Keratinocyte (primary cell): ENCODE data around the gene DCN. TPM values are rescaled to one million over a fixed set of nuclear protein-coding genes. Genes with fewer than 3 reads are reported as not detected.

ENCODE experiments used
- DNase-seq: peaks from one replicate; pipeline ENCODE4 v3.0.0-alpha.2; 2011; ENCODE audit warnings: low read depth, missing footprints, low spot score
- FAIRE-seq: peaks from 2 replicates; lab custom pipeline; 2011; peaks lifted over from hg19 to GRCh38; lab: Jason Lieb, UNC
- H2AFZ ChIP-seq: 2 replicates; pipeline ENCODE4 v1.6.0; 2012; ENCODE audit warnings: low read length, control low read depth, inconsistent platforms; ENCODE audit not compliant: control insufficient read depth
- H3K27ac ChIP-seq: 2 replicates; pipeline ENCODE4 v1.5.1; 2011; ENCODE audit warnings: low read length; ENCODE audit not compliant: control insufficient read depth, insufficient read depth
- H3K27me3 ChIP-seq: 3 replicates; pipeline ENCODE4 v1.6.0; 2011; ENCODE audit warnings: low read length; ENCODE audit not compliant: control insufficient read depth, insufficient read depth; ENCODE audit errors: extremely low read depth
- H3K36me3 ChIP-seq, 2 experiments: 2 replicates in 1 of 2; 3 replicates in 1 of 2; pipeline ENCODE4 v1.5.1; 2011; ENCODE audit warnings: low read length in 2 of 2, mild to moderate bottlenecking in 1 of 2; ENCODE audit not compliant: control insufficient read depth in 2 of 2, insufficient read depth in 2 of 2; ENCODE audit errors: extremely low read depth in 1 of 2
- H3K4me1 ChIP-seq: 3 replicates; pipeline ENCODE4 v1.5.1; 2011; ENCODE audit warnings: low read length; ENCODE audit not compliant: control insufficient read depth, insufficient read depth; ENCODE audit errors: extremely low read depth
- H3K4me2 ChIP-seq: 3 replicates; pipeline ENCODE4 v1.6.0; 2011; ENCODE audit warnings: low read depth, low read length; ENCODE audit not compliant: control insufficient read depth, insufficient read depth; ENCODE audit errors: extremely low read depth
- H3K4me3 ChIP-seq, 3 experiments: fragments of 200-600 bp in 1 of 3; sonication (generic) in 1 of 3; 2 replicates in 2 of 3; 3 replicates in 1 of 3; pipeline ENCODE4 v1.5.1; 2011 to 2016; ENCODE audit warnings: low read length in 3 of 3, mild to moderate bottlenecking in 3 of 3, control low read depth in 2 of 3, inconsistent platforms in 1 of 3, low read depth in 1 of 3, mixed read lengths in 1 of 3, mixed run types in 1 of 3, moderate library complexity in 1 of 3; ENCODE audit not compliant: control insufficient read depth in 2 of 3, insufficient read depth in 2 of 3; ENCODE audit errors: extremely low read depth in 1 of 3
- H3K79me2 ChIP-seq: 2 replicates; pipeline ENCODE4 v1.6.0; 2012; ENCODE audit warnings: low read length; ENCODE audit not compliant: control insufficient read depth, insufficient read depth
- H3K9ac ChIP-seq: 3 replicates; pipeline ENCODE4 v1.6.0; 2011; ENCODE audit warnings: low read length; ENCODE audit not compliant: control insufficient read depth, insufficient read depth; ENCODE audit errors: extremely low read depth
- H3K9me1 ChIP-seq: 3 replicates; pipeline ENCODE4 v1.6.0; 2011; ENCODE audit warnings: low read length; ENCODE audit not compliant: control insufficient read depth, insufficient read depth; ENCODE audit errors: extremely low read depth
- H3K9me3 ChIP-seq: 2 replicates; pipeline ENCODE4 v1.5.1; 2012; ENCODE audit warnings: low read depth, low read length; ENCODE audit not compliant: control insufficient read depth
- H4K20me1 ChIP-seq: 3 replicates; pipeline ENCODE4 v1.6.0; 2011; ENCODE audit warnings: low read length; ENCODE audit not compliant: control insufficient read depth, insufficient read depth; ENCODE audit errors: extremely low read depth
- EZH2 ChIP-seq: IDR thresholded peaks from one replicate; pipeline ENCODE4 v1.6.1; 2012; ENCODE audit warnings: inconsistent platforms, mild to moderate bottlenecking, low read length, moderate library complexity
- dilution Hi-C: fragments of 300-500 bp; cut with MboI; formaldehyde crosslinking; loops from one replicate; pipeline ENCODE4 v1.7.0; 2020; ENCODE audit warnings: low sequenced_read_pairs; ENCODE audit not compliant: extremely low pct_ligation_motif_present
- polyA plus RNA-seq, 5 experiments: library from polyadenylated mRNA; depleted of rRNA in 3 of 5; stranded (reverse) in 3 of 5; stranded (forward) in 1 of 5; unstranded in 1 of 5; fragments of >200 nt; gene quantifications; 1 replicate in 1 of 5; 2 replicates in 3 of 5; 3 replicates in 1 of 5; pipeline versions ENCODE4 v1.2.1 to v1.2.3, GENCODE V29; 2011 to 2012; ENCODE audit warnings: missing spikeins in 2 of 5, low read depth in 1 of 5, low replicate concordance in 1 of 5
- TF ChIP-seq, protein P1 (sequence below), 3 experiments: IDR thresholded peaks in 1 of 3; conservative IDR thresholded peaks in 1 of 3; optimal IDR thresholded peaks in 1 of 3; 2 replicates in 2 of 3; 3 replicates in 1 of 3; pipeline versions ENCODE3 to v1.5.1; 2011; ENCODE audit warnings: low read length in 3 of 3, mild to moderate bottlenecking in 3 of 3, moderate library complexity in 2 of 3, control low read depth in 1 of 3, inconsistent platforms in 1 of 3; ENCODE audit not compliant: insufficient read depth in 2 of 3; ENCODE audit errors: extremely low read depth in 1 of 3

The DCN gene
- polyA plus RNA-seq, 1 donor (not counting 4 experiments of a cell fraction or from before 2014, with no cell fraction given): 2.5 TPM

DNA sequence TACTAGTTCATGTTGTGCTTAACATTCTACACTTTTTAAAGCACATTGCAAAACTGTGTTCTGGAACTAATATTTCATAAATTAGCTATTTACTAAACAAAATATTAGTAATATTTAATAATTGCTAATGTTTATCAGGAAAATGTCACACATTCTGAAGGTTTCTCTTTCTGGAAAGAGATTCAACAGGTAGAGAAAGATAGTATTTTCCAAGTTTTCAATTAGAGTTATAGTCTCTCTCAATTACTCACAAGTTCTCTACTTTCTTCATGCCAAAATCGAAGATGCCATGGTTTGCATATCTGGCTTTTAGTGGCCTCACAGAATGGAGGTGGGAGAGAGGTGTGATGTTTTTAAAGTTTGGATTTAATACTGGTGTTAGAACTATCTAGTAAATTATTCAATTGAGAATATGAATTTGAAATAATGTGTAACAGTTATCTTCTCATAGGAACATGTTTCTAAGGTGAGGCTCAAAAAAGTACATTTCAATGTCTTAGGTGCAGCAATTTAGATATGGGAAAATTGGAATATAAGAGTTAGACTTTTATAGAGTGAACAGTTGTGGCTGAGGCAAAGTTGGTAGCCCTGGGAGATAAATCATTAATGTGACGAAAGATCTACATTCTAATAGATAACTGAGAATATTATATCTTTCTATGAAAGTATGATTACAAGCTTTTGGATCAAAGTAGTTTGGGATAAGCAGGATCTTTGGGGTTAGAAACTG is 72.9 kb downstream of the DCN start:
- H3K4me3 ChIP-seq: no peak overlapping the region
- H3K9me1 ChIP-seq: no peaks in the 10 kb centered on the region
- no peaks in the 10 kb centered on the region for H3K9me3 ChIP-seq
- H3K9ac ChIP-seq: no peak overlapping the region
- dilution Hi-C loops: no loop called here
- DNase-seq (no peak), FAIRE-seq (no peak)
- H3K27ac ChIP-seq: no peak overlapping the region
- no peak for TF ChIP-seq EZH2
- TF ChIP-seq, protein P1, sequence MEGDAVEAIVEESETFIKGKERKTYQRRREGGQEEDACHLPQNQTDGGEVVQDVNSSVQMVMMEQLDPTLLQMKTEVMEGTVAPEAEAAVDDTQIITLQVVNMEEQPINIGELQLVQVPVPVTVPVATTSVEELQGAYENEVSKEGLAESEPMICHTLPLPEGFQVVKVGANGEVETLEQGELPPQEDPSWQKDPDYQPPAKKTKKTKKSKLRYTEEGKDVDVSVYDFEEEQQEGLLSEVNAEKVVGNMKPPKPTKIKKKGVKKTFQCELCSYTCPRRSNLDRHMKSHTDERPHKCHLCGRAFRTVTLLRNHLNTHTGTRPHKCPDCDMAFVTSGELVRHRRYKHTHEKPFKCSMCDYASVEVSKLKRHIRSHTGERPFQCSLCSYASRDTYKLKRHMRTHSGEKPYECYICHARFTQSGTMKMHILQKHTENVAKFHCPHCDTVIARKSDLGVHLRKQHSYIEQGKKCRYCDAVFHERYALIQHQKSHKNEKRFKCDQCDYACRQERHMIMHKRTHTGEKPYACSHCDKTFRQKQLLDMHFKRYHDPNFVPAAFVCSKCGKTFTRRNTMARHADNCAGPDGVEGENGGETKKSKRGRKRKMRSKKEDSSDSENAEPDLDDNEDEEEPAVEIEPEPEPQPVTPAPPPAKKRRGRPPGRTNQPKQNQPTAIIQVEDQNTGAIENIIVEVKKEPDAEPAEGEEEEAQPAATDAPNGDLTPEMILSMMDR (optimal IDR thresholded peaks at IDR 0.05 in 1 of 3, IDR thresholded peaks at IDR 0.05 in 1 of 3, conservative IDR thresholded peaks at IDR 0.05 in 1 of 3; ENCODE audit: extremely low read depth in 1 of 3, insufficient read depth in 2 of 3, low read length in 3 of 3): no peak
- H3K4me2 ChIP-seq: no peak overlapping the region
- H2AFZ ChIP-seq: no peak overlapping the region
- H3K27me3 ChIP-seq: no peaks in the 10 kb centered on the region
- H3K4me1 ChIP-seq: peaks cover 6% of the 10 kb centered on the region
- H3K79me2 ChIP-seq: no peaks in the 10 kb centered on the region
- H4K20me1 ChIP-seq: no peaks in the 10 kb centered on the region
- H3K36me3 ChIP-seq: no peaks in the 10 kb centered on the region

DNA sequence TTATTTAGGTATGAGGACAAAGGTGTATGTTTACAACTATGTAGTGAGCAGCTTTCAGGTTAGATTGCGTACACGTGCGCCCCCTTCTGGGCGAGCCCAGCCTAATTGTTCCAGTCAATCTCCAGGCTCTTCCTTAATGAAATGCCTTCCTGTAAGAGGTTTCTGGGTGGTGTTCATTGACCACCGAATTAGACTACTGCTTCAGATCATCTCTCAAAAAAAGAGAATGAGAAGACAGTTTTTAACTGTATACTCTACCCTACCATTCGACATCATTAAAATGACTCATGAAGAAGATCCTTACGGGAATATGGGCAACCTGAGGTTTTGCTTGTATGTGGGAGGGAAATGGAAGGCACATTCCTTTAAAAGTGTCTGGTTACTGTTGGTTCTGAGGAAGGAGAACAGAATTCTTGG is 73.5 kb downstream of the DCN start:
- no peaks in the 10 kb centered on the region for H3K79me2 ChIP-seq

More for the DNA sequence above, 73.5 kb downstream of the DCN start:
- no peaks in the 10 kb centered on the region for H3K9me3 ChIP-seq
- dilution Hi-C loops: no loop called here
- H3K9ac ChIP-seq: no peak overlapping the region
- DNase-seq: no peak
- H4K20me1 ChIP-seq: no peaks in the 10 kb centered on the region
- TF ChIP-seq, protein P1 (optimal IDR thresholded peaks at IDR 0.05 in 1 of 3, IDR thresholded peaks at IDR 0.05 in 1 of 3, conservative IDR thresholded peaks at IDR 0.05 in 1 of 3; ENCODE audit: extremely low read depth in 1 of 3, insufficient read depth in 2 of 3, low read length in 3 of 3): peak; percentile 68 to 82 (median 77)
- TF ChIP-seq EZH2: no peak
- no peaks in the 10 kb centered on the region for H3K36me3 ChIP-seq
- H3K27me3 ChIP-seq: no peaks in the 10 kb centered on the region
- no peak overlapping the region for H2AFZ ChIP-seq
- no peak overlapping the region for H3K4me3 ChIP-seq
- no peak overlapping the region for H3K27ac ChIP-seq
- H3K4me2 ChIP-seq: no peak overlapping the region
- FAIRE-seq: peak; percentile 75
- H3K4me1 ChIP-seq: peaks cover 6% of the 10 kb centered on the region
- H3K9me1 ChIP-seq: no peaks in the 10 kb centered on the region
